NCI-H526 treated with DMSO at 0.1 percent for 48 hours (cell line): ENCODE data around the gene FBRSL1.

Experiments used
- DNase-seq: peaks from one replicate; lab custom pipeline; 2025; lab: John Stamatoyannopoulos, UW

FBRSL1 gene

GRCh38 chr12:132511516-132512196, 21.7 kb downstream of the FBRSL1 start:
- no peak for DNase-seq

GRCh38 chr12:132512197-132513069, 22.5 kb downstream of the FBRSL1 start:
- DNase-seq, result no peak

- DNase-seq, result no peak
These were observed 23.1 kb downstream of the FBRSL1 start for GRCh38 chr12:132513070-132513398.

DNA sequence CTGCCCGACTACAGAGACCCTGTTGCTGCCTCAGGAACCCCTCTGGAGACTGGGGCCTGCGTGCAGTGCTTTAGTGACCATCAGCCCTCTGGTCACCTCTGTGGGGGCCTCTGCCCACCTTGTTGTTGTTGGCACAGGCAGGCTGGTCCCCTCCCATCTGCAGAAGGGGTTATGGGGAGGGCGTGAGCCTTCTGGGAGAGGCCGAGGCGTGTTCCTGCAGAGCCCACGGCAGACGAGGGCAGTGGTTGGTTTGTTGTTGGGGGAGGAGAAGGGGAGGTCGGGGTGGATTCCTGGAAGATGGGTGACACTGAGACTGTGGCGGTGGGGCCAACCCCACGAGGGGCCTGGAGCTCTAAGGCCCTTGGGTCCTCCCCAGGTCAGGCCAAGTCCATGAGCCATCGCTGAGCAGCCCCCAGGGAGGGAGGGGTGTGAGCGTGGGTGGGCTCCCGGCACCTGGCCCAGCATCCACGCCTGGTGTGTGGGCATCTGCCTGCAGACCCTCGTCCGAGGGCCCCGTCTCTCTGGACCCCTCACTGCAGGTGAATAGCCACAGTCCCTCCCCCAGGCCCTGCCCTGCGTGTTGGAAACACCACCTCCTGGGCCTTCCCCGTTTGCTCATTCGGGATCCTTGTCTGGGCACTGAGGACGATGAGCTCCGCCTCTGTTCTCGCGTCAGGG, 23.6 kb downstream of the FBRSL1 start:
- DNase-seq, result no peak

GRCh38 chr12:132514216-132514820, 24.4 kb downstream of the FBRSL1 start:
- no peak for DNase-seq

- DNase-seq, result no peak
These were observed 24.9 kb downstream of the FBRSL1 start for GRCh38 chr12:132514838-132515237.

GRCh38 chr12:132516095-132517012, 26.4 kb downstream of the FBRSL1 start:
- DNase-seq, result no peak

GRCh38 chr12:132517013-132517739, 27.2 kb downstream of the FBRSL1 start:
- DNase-seq, result no peak

GRCh38 chr12:132517740-132518100, 27.8 kb downstream of the FBRSL1 start:
- no peak for DNase-seq

- DNase-seq, result no peak
These were observed 28.5 kb downstream of the FBRSL1 start for GRCh38 chr12:132518354-132518992.

GRCh38 chr12:132520421-132521199, 30.7 kb downstream of the FBRSL1 start:
- no peak for DNase-seq

DNA sequence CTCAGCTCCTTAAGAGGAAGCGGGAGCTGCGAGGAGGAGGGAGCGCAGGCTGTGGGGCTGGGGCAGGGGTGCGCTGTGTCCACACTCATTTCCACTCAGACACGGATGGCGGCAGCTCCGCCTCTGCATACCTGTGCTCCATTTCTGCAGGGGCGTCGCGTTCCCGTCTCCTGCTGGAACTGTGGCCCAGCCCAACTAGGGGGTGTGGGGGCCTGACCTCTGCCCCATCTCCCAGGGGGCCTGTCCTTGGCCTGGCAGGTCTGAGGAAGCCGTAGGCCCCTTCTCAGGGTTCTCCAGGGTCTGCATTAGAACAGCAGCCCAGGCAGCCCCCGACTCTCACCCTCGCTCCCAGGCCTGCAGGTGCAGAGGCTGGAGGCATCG, 31.2 kb downstream of the FBRSL1 start:
- DNase-seq, result no peak

- no peak for DNase-seq
These were observed 31.9 kb downstream of the FBRSL1 start for GRCh38 chr12:132521712-132522292.

DNA sequence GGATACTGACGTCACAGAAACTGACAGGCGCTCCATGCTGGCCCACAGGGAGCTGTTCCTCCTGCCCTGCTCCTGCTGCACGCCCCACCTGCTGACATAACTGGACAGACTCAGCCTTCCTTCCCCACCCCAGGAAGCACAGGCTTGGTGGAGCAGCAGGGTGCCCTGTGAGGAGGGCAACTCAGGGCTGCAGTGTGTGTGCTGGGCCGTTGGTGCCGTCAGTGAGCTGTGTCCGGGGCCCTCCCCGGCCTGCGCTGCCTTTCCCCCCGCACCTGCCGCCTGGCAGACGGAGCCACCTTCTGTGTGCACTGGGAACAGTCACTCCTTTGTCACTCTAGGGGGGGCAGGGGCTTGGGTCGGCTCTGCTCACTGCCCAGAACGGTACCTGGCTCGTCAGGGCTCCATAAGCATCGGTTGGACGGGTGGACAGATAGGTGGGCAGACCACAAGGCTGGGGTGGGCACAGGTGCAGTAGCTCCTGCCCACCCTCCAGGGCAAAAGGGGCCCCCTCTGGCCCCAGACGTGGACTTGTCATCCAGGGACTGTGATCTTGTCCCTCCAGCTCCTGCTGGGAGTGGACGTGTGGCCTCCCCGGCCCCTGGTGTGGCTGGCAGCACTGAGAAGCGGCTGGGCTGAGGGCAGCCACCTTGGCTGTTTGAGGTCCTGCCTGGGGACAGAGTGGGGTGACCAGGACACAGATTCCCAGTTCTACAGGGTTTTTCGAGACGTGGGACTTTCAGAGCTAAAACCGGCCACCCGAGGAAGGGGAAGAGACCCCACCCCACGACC, 32.8 kb downstream of the FBRSL1 start:
- DNase-seq, result peak; percentile 76

GRCh38 chr12:132523576-132524331, 33.8 kb downstream of the FBRSL1 start:
- peak; percentile 47 for DNase-seq

DNA sequence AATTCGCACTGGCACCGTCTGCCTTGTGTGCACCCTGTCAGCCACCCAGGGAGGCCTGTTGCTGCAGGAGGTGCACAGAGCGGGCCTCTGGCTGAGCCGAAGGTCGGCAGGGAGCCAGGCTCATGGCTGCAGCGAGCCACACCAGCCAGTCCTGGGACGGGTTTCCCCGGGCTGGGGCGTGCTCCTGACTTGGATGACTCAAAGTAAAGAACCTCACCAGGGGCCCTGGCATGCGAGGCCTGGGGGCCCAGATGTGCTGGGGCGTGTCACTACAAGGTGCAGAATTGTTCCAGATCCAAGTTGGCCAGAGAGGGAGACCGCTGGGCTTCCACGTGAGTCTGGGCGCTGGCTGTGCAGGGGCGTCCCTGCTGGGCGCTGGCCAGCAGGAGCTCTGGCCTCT, 34.5 kb downstream of the FBRSL1 start:
- DNase-seq, result no peak

DNA sequence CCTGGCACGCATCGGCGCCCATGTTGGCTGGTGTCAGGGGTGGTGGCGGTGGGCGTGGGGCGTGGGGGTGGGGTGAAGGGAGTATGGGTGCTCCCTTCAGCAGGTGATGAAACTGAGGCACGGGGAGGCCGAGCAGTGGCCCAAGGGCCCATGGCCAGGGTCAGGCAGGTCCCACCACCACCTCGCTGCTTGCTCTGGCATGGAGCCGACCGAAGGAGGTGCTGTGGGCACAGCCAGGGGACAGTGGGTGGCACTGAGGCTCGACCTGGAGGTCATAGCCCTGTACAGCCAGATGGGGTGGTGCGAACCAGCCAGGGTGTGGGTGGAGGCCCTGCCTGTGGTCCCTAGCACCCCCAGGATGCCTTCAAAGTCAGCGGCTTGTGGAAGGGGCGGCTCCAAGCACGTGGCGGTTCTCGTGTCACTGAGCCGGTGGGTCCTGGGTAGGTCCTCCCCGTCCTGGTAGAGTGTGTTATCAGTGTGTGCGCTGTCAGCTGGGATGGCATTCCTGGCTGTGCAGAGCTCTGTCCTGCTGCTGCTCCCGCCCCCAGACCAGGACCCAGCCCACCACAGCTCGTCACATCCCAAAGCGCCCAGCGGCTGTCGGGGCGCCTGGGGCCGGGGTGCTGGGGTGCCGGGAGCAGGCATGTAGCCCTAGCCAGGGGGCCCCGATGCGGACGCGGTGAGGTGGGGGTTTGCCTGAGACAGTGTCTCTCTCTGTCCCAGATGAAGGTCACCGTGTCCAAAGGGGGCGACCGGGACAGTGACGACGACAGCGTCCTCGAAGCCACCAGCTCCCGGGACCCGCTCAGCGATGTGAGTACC, 35.3 kb downstream of the FBRSL1 start:
- no peak for DNase-seq
